Loucy (cell line): ENCODE data around the gene HOXB9.
A peak's percentile ranks its signal among the peaks of the same experiment; 100 is the strongest.

Experiments used
- H2AFZ ChIP-seq: fragments of 200-600 bp; sonication (generic); 2 replicates; pipeline ENCODE4 v1.6.0; 2016; ENCODE audit warnings: antibody characterized with exemption, mild to moderate bottlenecking, low read length, moderate library complexity
- H3F3A ChIP-seq: fragments of 200-600 bp; 2 replicates; pipeline ENCODE4 v1.6.0; 2016; ENCODE audit warnings: antibody characterized with exemption, low read depth, mild to moderate bottlenecking
- H3K27me3 ChIP-seq: fragments of 200-600 bp; sonication (generic); 2 replicates; pipeline ENCODE4 v1.6.1; 2014; ENCODE audit warnings: low read length, mild to moderate bottlenecking; ENCODE audit not compliant: insufficient read depth, poor library complexity, severe bottlenecking
- H3K36me3 ChIP-seq: fragments of 200-600 bp; sonication (generic); 2 replicates; pipeline ENCODE4 v1.6.1; 2016; ENCODE audit warnings: low read length; ENCODE audit not compliant: insufficient read depth
- H3K4me1 ChIP-seq: fragments of 200-600 bp; sonication (generic); 2 replicates; pipeline ENCODE4 v1.5.1; 2014; ENCODE audit warnings: low read length, mild to moderate bottlenecking; ENCODE audit not compliant: insufficient read depth, poor library complexity, severe bottlenecking
- H3K4me2 ChIP-seq: fragments of 200-600 bp; sonication (generic); 2 replicates; pipeline ENCODE4 v1.6.0; 2014; ENCODE audit warnings: antibody characterized with exemption, low read length, low read depth, mild to moderate bottlenecking; ENCODE audit not compliant: poor library complexity, severe bottlenecking
- H3K4me3 ChIP-seq: fragments of 200-600 bp; sonication (generic); 2 replicates; pipeline ENCODE4 v1.5.1; 2014; ENCODE audit warnings: low read length, mild to moderate bottlenecking, mixed read lengths; ENCODE audit not compliant: poor library complexity, severe bottlenecking
- H3K79me2 ChIP-seq: fragments of 200-600 bp; sonication (generic); 2 replicates; pipeline ENCODE4 v1.6.1; 2014; ENCODE audit warnings: low read length; ENCODE audit not compliant: insufficient read depth
- H3K9ac ChIP-seq: fragments of 200-600 bp; sonication (generic); 2 replicates; pipeline ENCODE4 v1.6.0; 2014; ENCODE audit warnings: mild to moderate bottlenecking, low read depth, low read length, moderate library complexity; ENCODE audit not compliant: poor library complexity, severe bottlenecking
- H3K9me2 ChIP-seq: fragments of 200-600 bp; sonication (generic); replicated peaks from 2 replicates; pipeline ENCODE4 v1.6.1; 2016; ENCODE audit warnings: low read depth, low read length, mixed read lengths
- H3K9me3 ChIP-seq: fragments of 200-600 bp; sonication (generic); 2 replicates; pipeline ENCODE4 v1.6.1; 2014; ENCODE audit warnings: mild to moderate bottlenecking, antibody characterized with exemption, low read length, low read depth; ENCODE audit not compliant: insufficient read depth
- H4K20me1 ChIP-seq: fragments of 200-600 bp; sonication (generic); 2 replicates; pipeline ENCODE4 v1.6.0; 2014; ENCODE audit warnings: antibody characterized with exemption, low read length, mild to moderate bottlenecking; ENCODE audit not compliant: insufficient read depth, poor library complexity, severe bottlenecking
- EZH2phosphoT487 ChIP-seq: fragments of 200-600 bp; IDR thresholded peaks from 2 replicates; pipeline ENCODE4 v1.6.1; 2018; ENCODE audit warnings: antibody characterized with exemption, mild to moderate bottlenecking, moderate library complexity, borderline replicate concordance
- TF ChIP-seq, protein P1 (sequence below): fragments of 200-600 bp; sonication (generic); conservative IDR thresholded peaks from 2 replicates; pipeline ENCODE4 v1.5.1; 2014; ENCODE audit warnings: mild to moderate bottlenecking, antibody characterized with exemption, low read length

Gene HOXB9

DNA sequence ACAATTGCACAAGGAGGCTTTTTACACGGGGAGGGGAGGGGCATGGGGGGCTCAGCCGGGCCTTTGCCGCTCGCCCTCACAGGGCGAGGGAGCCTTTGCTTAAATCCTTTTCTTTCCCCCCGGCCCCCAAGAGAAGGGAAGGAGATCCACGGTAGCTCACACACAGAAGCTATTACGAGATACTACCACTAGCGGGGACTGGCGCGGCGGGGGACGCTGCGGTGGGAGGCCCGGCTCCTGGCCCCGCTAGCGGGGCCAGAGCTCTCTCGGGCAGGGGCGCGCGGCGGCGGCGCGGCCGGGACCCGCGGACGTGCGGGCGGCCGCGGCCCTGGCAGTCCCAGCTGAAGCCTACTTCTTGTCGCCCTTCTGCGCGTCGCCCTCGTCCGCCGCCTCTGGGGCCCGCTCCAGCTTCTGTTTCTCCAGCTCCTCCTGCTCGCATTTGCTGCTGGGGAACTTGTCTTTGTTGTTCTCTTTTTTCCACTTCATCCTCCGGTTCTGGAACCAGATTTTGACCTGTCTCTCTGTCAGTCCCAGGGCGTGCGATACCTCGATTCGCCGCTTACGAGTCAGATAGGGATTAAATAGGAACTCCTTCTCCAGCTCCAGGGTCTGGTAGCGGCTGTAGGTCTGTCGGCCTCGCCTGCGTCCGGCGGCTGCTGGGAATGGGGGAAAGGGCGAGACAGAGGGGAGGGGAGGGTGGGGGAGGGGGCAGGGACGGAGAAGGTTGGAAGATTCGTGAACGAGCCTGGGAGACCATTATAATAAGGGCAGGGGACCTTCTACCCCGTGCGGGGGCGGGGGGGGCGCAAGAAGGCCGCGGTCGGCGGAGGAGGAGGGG, 13.1 kb downstream of the HOXB9 start:
- TF ChIP-seq, protein P1, sequence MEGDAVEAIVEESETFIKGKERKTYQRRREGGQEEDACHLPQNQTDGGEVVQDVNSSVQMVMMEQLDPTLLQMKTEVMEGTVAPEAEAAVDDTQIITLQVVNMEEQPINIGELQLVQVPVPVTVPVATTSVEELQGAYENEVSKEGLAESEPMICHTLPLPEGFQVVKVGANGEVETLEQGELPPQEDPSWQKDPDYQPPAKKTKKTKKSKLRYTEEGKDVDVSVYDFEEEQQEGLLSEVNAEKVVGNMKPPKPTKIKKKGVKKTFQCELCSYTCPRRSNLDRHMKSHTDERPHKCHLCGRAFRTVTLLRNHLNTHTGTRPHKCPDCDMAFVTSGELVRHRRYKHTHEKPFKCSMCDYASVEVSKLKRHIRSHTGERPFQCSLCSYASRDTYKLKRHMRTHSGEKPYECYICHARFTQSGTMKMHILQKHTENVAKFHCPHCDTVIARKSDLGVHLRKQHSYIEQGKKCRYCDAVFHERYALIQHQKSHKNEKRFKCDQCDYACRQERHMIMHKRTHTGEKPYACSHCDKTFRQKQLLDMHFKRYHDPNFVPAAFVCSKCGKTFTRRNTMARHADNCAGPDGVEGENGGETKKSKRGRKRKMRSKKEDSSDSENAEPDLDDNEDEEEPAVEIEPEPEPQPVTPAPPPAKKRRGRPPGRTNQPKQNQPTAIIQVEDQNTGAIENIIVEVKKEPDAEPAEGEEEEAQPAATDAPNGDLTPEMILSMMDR = no peak
- no peak for TF ChIP-seq EZH2phosphoT487
- Histone ChIP-seq H3K9me3 (no peaks in the 10 kb centered on the region), H3K4me1 (peaks cover 32% of the 10 kb centered on the region), H3K27me3 (peaks cover 14% of the 10 kb centered on the region), H3K9ac (peak overlapping the region; percentile 100), H3F3A (peaks cover 8% of the 10 kb centered on the region; the same call in 1 of the 2 replicates), H3K36me3 (no peaks in the 10 kb centered on the region), H4K20me1 (peaks cover 9% of the 10 kb centered on the region), H3K9me2 (no peaks in the 10 kb centered on the region), H3K4me3 (peak overlapping the region; percentile 89), H3K79me2 (peaks cover 100% of the 10 kb centered on the region), H3K4me2 (peak overlapping the region; percentile 98), H2AFZ (no peak overlapping the region)

DNA sequence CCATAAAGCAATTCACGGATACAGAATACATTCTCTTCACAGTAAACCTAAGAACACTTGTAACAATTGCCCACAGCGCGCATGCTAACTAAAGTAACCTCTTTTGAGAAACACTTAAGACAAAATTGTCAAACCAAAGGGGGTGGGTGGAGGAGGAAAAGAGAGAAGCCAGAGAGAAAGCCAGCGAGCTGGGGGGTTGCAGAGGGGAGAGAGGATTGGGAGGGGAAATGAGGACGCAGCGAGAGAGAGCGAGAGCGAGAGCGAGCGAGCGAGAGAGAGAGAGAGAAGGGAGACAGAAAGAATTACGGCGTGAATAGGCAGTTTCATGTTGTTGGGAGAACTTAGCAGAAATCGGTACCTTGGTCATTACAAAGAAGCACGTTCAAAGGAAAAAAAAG, 13.7 kb downstream of the HOXB9 start:
- peaks cover 8% of the 10 kb centered on the region; the same call in 1 of the 2 replicates for H3F3A ChIP-seq
- no peaks in the 10 kb centered on the region for H3K9me3 ChIP-seq
- H4K20me1 ChIP-seq = peaks cover 9% of the 10 kb centered on the region
- H3K27me3 ChIP-seq = peaks cover 14% of the 10 kb centered on the region
- no peaks in the 10 kb centered on the region for H3K36me3 ChIP-seq
- H3K4me1 ChIP-seq = peaks cover 35% of the 10 kb centered on the region
- no peak overlapping the region for H2AFZ ChIP-seq
- peak overlapping the region; percentile 89 for H3K4me3 ChIP-seq
- H3K79me2 ChIP-seq = peaks cover 100% of the 10 kb centered on the region
- no peak for TF ChIP-seq EZH2phosphoT487
- TF ChIP-seq, protein P1 = no peak
- H3K4me2 ChIP-seq = peak overlapping the region; percentile 98
- H3K9me2 ChIP-seq = no peaks in the 10 kb centered on the region
- peak overlapping the region; percentile 100 for H3K9ac ChIP-seq

DNA sequence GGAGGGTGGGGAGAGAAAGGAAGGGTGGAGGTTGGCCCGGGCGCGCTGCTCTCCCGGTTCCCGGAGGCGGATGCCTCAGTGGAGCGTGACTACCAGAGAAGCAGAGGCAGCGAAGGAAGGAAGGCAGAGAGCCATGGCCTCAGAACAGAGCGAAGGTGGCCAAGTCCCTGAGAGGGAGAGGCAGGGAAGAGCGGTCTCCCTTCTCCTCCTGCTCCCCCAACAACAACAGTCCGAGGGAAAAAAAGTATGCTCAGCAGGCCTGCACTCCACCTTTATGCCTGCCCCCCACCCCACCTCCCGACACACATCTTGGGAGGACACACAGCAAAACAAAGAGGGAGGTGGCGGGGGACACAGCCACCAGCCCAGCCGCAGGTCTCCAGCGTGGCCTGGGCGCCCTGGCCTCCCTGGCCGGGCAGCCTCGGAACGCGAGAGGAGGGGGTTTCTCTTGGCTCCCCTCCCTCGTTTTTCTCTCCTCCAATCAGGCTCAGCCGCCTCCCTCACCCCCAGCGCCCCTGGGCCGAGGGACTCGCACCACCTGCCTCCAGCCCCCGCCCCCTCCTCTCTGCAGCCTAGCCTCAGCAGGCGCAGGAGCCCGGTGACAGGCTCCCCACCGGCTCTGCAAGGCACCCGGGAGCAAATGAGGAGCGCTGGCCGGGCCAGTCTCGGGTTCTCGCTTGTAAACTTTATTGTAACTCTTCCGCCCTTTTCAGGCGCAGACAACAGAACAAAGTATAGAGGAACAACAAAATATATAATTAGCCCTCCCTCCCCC, 14.3 kb downstream of the HOXB9 start:
- peaks cover 100% of the 10 kb centered on the region for H3K79me2 ChIP-seq
- H3K4me2 ChIP-seq = peak overlapping the region; percentile 98
- no peaks in the 10 kb centered on the region for H3K9me2 ChIP-seq
- peak overlapping the region; percentile 100 for H3K9ac ChIP-seq
- H4K20me1 ChIP-seq = peaks cover 9% of the 10 kb centered on the region
- H3K4me1 ChIP-seq = peaks cover 37% of the 10 kb centered on the region
- no peak overlapping the region for H2AFZ ChIP-seq
- peaks cover 18% of the 10 kb centered on the region for H3K27me3 ChIP-seq
- H3K9me3 ChIP-seq = no peaks in the 10 kb centered on the region
- no peaks in the 10 kb centered on the region for H3K36me3 ChIP-seq
- H3F3A ChIP-seq = peaks cover 8% of the 10 kb centered on the region; the same call in 1 of the 2 replicates
- H3K4me3 ChIP-seq = peak overlapping the region; percentile 89
- TF ChIP-seq, protein P1 = no peak
- no peak for TF ChIP-seq EZH2phosphoT487
